GM13977 (cell line): ENCODE data around the gene TNK2.

Experiments used
- DNase-seq: peaks from one replicate; pipeline ENCODE4 v3.0.0; 2012; ENCODE audit warnings: low spot score
- in situ Hi-C: fragments of 300-500 bp; cut with MboI; formaldehyde crosslinking; loops from one replicate; pipeline ENCODE4 v1.12.0; 2022; ENCODE audit warnings: low sequenced_read_pairs, low pct_unique_long_range_greater_than_20kb, mixed read lengths, inconsistent platforms; ENCODE audit not compliant: unreplicated experiment
- TF ChIP-seq, protein P1 (sequence below): IDR thresholded peaks from 2 replicates; pipeline ENCODE4 v1.5.1; 2012; ENCODE audit warnings: mild to moderate bottlenecking, control low read depth; ENCODE audit not compliant: insufficient read depth; ENCODE audit errors: extremely low read depth, missing control alignments

TNK2 gene

GRCh38 chr3:195887670-195888069 lies 20.7 kb downstream of the TNK2 start:
- in situ Hi-C loops: no loop called here
- no peak for DNase-seq
- TF ChIP-seq, protein P1, sequence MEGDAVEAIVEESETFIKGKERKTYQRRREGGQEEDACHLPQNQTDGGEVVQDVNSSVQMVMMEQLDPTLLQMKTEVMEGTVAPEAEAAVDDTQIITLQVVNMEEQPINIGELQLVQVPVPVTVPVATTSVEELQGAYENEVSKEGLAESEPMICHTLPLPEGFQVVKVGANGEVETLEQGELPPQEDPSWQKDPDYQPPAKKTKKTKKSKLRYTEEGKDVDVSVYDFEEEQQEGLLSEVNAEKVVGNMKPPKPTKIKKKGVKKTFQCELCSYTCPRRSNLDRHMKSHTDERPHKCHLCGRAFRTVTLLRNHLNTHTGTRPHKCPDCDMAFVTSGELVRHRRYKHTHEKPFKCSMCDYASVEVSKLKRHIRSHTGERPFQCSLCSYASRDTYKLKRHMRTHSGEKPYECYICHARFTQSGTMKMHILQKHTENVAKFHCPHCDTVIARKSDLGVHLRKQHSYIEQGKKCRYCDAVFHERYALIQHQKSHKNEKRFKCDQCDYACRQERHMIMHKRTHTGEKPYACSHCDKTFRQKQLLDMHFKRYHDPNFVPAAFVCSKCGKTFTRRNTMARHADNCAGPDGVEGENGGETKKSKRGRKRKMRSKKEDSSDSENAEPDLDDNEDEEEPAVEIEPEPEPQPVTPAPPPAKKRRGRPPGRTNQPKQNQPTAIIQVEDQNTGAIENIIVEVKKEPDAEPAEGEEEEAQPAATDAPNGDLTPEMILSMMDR: no peak

DNA sequence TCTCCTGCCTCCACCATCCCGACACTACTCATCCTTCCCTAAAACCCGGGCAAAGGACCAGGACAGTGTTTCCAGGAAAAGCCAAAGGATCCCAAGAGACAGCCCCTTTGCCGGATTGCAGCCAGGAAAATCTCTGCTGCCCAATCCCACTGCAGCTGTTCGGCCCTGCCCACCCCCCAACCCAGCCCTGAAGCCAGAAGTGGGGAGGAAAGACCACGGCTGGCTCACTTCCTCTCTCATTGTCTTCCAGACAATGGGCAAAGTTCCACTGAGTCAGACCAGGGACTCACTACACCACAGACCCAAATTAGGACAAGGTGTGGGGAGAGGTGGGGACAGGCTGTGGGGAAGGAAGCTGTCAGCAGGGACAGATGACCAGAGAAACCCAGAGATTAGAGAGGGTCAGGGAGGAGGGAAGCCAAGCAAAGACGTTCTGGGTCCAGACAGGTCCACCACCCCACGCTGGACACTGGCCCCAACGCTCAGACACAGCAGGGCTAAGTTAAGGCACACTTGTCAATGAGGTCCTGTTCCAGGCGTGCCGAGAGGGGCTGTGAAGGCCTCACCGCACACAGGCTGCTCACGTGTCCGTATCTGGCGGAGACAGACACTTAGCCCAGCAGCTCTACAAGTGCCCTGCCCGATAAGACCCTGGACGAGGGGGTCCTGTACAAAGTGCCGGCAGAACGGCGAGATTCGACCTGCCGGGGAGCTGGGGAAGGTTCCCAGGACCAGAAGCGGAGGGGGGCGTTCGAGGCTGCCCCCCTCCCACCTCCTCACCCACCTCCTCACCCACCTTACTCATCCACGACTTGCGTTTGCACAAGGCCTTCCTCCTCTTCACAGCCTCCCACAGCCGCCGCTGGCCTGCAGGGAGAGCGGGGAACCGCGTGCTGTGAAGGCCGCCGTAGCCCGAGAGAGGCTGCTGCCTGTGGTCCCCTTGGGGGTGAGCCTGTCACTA lies 21.9 kb downstream of the TNK2 start:
- TF ChIP-seq, protein P1: no peak
- in situ Hi-C loops: no loop called here
- DNase-seq: no peak

DNA sequence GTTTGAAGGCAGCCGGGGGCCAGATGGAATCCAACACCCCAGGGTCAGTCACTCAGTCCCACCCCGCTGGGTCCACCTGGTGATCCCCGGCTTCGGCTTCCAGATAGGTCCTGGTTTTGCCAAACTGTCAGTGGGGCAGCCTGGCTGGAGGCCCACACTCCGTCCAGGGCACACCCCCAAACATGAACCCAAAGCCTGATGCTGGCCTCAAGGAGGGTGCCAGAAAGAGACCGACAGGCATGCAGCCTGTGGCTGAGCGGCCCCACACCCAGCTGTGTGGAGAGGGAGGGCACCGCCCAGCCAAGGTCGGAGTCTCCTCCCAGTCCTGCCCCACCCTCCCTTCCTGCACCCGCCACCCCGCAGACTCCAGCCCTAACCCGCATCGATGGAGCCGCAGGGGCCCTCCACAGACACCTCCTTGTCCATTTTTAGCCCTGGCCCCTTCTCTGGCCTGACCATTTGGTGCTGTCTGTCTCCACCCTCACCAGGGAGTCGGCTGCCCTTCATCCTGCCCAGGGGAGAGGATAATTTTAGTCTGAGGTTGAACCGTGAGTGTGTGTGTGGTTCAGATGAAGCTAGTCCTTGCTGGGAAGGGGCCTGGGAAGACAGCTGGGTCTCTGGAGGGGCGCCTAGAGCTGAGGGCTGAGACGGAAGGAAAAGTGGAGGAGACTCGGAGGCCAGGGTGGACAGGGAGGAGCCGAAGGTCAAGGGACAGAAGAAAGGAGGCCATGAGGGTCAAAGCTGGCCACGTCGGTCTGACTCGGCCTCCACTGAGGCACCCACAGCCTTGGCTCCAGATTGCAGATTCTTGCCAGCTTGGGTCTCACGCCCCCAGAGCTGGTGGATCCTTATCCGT lies 23.1 kb downstream of the TNK2 start:
- no peak for DNase-seq
- in situ Hi-C loops: no loop called here
- TF ChIP-seq, protein P1: no peak

GRCh38 chr3:195884691-195885035 lies 23.7 kb downstream of the TNK2 start:
- DNase-seq: no peak
- in situ Hi-C loops: no loop called here
- TF ChIP-seq, protein P1: no peak

DNA sequence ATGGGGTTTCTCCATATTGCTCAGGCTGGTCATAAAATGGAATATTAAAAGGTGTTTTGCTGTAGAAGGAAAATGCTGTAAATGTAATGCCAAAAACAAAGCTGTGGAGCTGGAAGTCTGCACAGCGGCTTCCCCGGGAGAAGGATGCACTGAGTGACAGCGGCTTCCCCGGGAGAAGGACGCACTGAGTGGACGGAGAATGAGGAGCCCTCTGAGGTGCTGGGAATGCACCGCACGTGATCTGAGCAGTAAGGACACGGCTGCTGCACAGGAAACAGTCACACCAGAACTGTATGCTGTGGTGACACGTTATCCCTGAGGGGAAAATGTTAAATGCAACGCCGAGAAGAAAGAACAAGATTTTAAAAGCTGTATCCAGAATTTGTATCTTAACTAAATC lies 24.6 kb downstream of the TNK2 start:
- DNase-seq: no peak
- TF ChIP-seq, protein P1: no peak
- in situ Hi-C loops: no loop called here

DNA sequence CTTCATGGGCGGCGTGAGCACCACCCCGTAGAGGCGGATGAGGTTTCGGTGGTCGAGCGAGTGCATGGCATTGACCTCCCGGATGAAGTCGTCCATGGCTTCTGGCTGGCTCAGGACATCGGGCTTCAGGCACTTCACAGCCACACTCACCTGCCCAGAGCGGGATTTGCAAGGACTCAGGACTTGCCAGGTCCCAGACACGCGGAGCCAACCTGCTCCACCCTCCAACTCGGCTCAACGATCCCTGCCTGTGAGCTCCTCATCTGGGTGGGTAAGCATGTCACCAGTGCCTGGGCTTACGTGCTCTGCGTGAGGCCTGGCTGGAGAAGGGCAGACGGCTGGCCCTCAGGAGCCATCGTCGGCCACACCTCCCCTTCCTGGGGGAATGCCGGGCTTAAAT lies 25.2 kb downstream of the TNK2 start:
- TF ChIP-seq, protein P1: no peak
- in situ Hi-C loops: no loop called here
- no peak for DNase-seq
